HG03280 (cell line): ENCODE measurements around the gene PLXNC1.

Experiments
- ATAC-seq: cut with Tn5 transposase; IDR thresholded peaks from one replicate; pipeline ENCODE4 v1.9.1; 2021; ENCODE audit warnings: mild to moderate bottlenecking, moderate library complexity; ENCODE audit not compliant: unreplicated experiment

PLXNC1 gene

GRCh38 chr12:94147991-94148738, at the start of gene PLXNC1:
PLXNC1 (plus strand) TSS chr12:94148577; CDS start chr12:94148972, 395 bp downstream.
- ATAC-seq, result peak; percentile 37

- no peak for ATAC-seq
These were observed 49.2 kb upstream of the PLXNC1 start for GRCh38 chr12:94099191-94099590.

GRCh38 chr12:94099632-94100031, 48.7 kb upstream of the PLXNC1 start:
- ATAC-seq, result no peak

GRCh38 chr12:94100211-94100627, 48.2 kb upstream of the PLXNC1 start:
- ATAC-seq, result no peak

- peak; percentile 54 for ATAC-seq
These were observed 47.2 kb upstream of the PLXNC1 start for GRCh38 chr12:94100990-94101737.

GRCh38 chr12:94101738-94102660, 46.4 kb upstream of the PLXNC1 start:
- peak; percentile 83 for ATAC-seq

- no peak for ATAC-seq
These were observed 44.4 kb upstream of the PLXNC1 start for GRCh38 chr12:94103986-94104385.

- ATAC-seq, result no peak
These were observed 40.5 kb upstream of the PLXNC1 start for GRCh38 chr12:94107910-94108309.

- no peak for ATAC-seq
These were observed 39.2 kb upstream of the PLXNC1 start for GRCh38 chr12:94109160-94109559.

GRCh38 chr12:94110258-94110657, 38.1 kb upstream of the PLXNC1 start:
- no peak for ATAC-seq

GRCh38 chr12:94111302-94111701, 37.1 kb upstream of the PLXNC1 start:
- no peak for ATAC-seq

- no peak for ATAC-seq
These were observed 36.3 kb upstream of the PLXNC1 start for GRCh38 chr12:94112121-94112520.

GRCh38 chr12:94114166-94114565, 34.2 kb upstream of the PLXNC1 start:
- ATAC-seq, result no peak

GRCh38 chr12:94116191-94116590, 32.2 kb upstream of the PLXNC1 start:
- no peak for ATAC-seq

- no peak for ATAC-seq
These were observed 26.5 kb upstream of the PLXNC1 start for GRCh38 chr12:94121886-94122285.

- no peak for ATAC-seq
These were observed 25.8 kb upstream of the PLXNC1 start for GRCh38 chr12:94122591-94122990.

- ATAC-seq, result no peak
These were observed 25.2 kb upstream of the PLXNC1 start for GRCh38 chr12:94123127-94123526.

- no peak for ATAC-seq
These were observed 22.3 kb upstream of the PLXNC1 start for GRCh38 chr12:94126067-94126466.

GRCh38 chr12:94127239-94128131, 20.9 kb upstream of the PLXNC1 start:
- ATAC-seq, result no peak

- no peak for ATAC-seq
These were observed 20.1 kb upstream of the PLXNC1 start for GRCh38 chr12:94128280-94128679.
